ENCODE results near the gene SEPTIN8.

The SEPTIN8 gene

GRCh38 chr5:132734687-132735086, 42.4 kb downstream of the SEPTIN8 start:
- Histone ChIP-seq H3K27ac (no peak overlapping the region), H3K36me3 (ENCODE audit: insufficient read depth) (no peaks in the 10 kb centered on the region), H3K9ac (no peak overlapping the region), H3K4me1 (ENCODE audit: low read depth, poor library complexity, severe bottlenecking) (peaks cover 23% of the 10 kb centered on the region), H2AFZ (ENCODE audit: low read depth) (no peak overlapping the region), H3K4me3 (IDR thresholded peaks at IDR 0.05; ENCODE audit: insufficient read depth, low read depth, low read length) (no peak overlapping the region), H3K4me2 (no peak overlapping the region), H4K20me1 (ENCODE audit: insufficient read depth) (no peaks in the 10 kb centered on the region), H3K27me3 (ENCODE audit: insufficient read depth, low read depth) (no peaks in the 10 kb centered on the region), H3K79me2 (ENCODE audit: insufficient read depth, low read depth) (no peaks in the 10 kb centered on the region)
- TF ChIP-seq, protein P1, sequence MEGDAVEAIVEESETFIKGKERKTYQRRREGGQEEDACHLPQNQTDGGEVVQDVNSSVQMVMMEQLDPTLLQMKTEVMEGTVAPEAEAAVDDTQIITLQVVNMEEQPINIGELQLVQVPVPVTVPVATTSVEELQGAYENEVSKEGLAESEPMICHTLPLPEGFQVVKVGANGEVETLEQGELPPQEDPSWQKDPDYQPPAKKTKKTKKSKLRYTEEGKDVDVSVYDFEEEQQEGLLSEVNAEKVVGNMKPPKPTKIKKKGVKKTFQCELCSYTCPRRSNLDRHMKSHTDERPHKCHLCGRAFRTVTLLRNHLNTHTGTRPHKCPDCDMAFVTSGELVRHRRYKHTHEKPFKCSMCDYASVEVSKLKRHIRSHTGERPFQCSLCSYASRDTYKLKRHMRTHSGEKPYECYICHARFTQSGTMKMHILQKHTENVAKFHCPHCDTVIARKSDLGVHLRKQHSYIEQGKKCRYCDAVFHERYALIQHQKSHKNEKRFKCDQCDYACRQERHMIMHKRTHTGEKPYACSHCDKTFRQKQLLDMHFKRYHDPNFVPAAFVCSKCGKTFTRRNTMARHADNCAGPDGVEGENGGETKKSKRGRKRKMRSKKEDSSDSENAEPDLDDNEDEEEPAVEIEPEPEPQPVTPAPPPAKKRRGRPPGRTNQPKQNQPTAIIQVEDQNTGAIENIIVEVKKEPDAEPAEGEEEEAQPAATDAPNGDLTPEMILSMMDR (conservative IDR thresholded peaks at IDR 0.05; ENCODE audit: low read depth, low read length): no peak

GRCh38 chr5:132733499-132734148, 43.4 kb downstream of the SEPTIN8 start:
- H3K36me3 ChIP-seq (ENCODE audit: insufficient read depth): no peaks in the 10 kb centered on the region
- H3K79me2 ChIP-seq (ENCODE audit: insufficient read depth, low read depth): no peaks in the 10 kb centered on the region
- H4K20me1 ChIP-seq (ENCODE audit: insufficient read depth): no peaks in the 10 kb centered on the region
- TF ChIP-seq, protein P1 (conservative IDR thresholded peaks at IDR 0.05; ENCODE audit: low read depth, low read length): no peak
- H2AFZ ChIP-seq (ENCODE audit: low read depth): no peak overlapping the region
- no peak overlapping the region for H3K4me2 ChIP-seq
- no peak overlapping the region for H3K27ac ChIP-seq
- H3K27me3 ChIP-seq (ENCODE audit: insufficient read depth, low read depth): no peaks in the 10 kb centered on the region
- H3K9ac ChIP-seq: no peak overlapping the region
- peaks cover 23% of the 10 kb centered on the region for H3K4me1 ChIP-seq (ENCODE audit: low read depth, poor library complexity, severe bottlenecking)
- H3K4me3 ChIP-seq (IDR thresholded peaks at IDR 0.05; ENCODE audit: insufficient read depth, low read depth, low read length): no peak overlapping the region

- Histone ChIP-seq H3K27ac (no peak overlapping the region), H3K79me2 (ENCODE audit: insufficient read depth, low read depth) (no peaks in the 10 kb centered on the region), H4K20me1 (ENCODE audit: insufficient read depth) (no peaks in the 10 kb centered on the region), H3K4me1 (ENCODE audit: low read depth, poor library complexity, severe bottlenecking) (no peaks in the 10 kb centered on the region), H3K4me2 (no peak overlapping the region), H2AFZ (ENCODE audit: low read depth) (no peak overlapping the region), H3K27me3 (ENCODE audit: insufficient read depth, low read depth) (no peaks in the 10 kb centered on the region), H3K4me3 (IDR thresholded peaks at IDR 0.05; ENCODE audit: insufficient read depth, low read depth, low read length) (no peak overlapping the region), H3K36me3 (ENCODE audit: insufficient read depth) (no peaks in the 10 kb centered on the region), H3K9ac (no peak overlapping the region)
- TF ChIP-seq, protein P1 (conservative IDR thresholded peaks at IDR 0.05; ENCODE audit: low read depth, low read length): no peak
Observed at GRCh38 chr5:132729896-132730295, 47.1 kb downstream of the SEPTIN8 start.

GRCh38 chr5:132725745-132726144, 51.3 kb downstream of the SEPTIN8 start:
- no peaks in the 10 kb centered on the region for H3K79me2 ChIP-seq (ENCODE audit: insufficient read depth, low read depth)
- no peaks in the 10 kb centered on the region for H3K27me3 ChIP-seq (ENCODE audit: insufficient read depth, low read depth)
- TF ChIP-seq, protein P1 (conservative IDR thresholded peaks at IDR 0.05; ENCODE audit: low read depth, low read length): no peak
- H3K27ac ChIP-seq: no peak overlapping the region
- H4K20me1 ChIP-seq (ENCODE audit: insufficient read depth): no peaks in the 10 kb centered on the region
- no peak overlapping the region for H3K4me2 ChIP-seq
- H3K4me1 ChIP-seq (ENCODE audit: low read depth, poor library complexity, severe bottlenecking): no peaks in the 10 kb centered on the region
- H2AFZ ChIP-seq (ENCODE audit: low read depth): no peak overlapping the region
- H3K9ac ChIP-seq: no peak overlapping the region
- H3K4me3 ChIP-seq (IDR thresholded peaks at IDR 0.05; ENCODE audit: insufficient read depth, low read depth, low read length): no peak overlapping the region
- no peaks in the 10 kb centered on the region for H3K36me3 ChIP-seq (ENCODE audit: insufficient read depth)
